GM18499 (cell line): ENCODE measurements around the gene HYCC1.

Experiments used
- ATAC-seq: cut with Tn5 transposase; IDR thresholded peaks from one replicate; pipeline ENCODE4 v1.9.1; 2021; ENCODE audit warnings: moderate number of reproducible peaks; ENCODE audit not compliant: insufficient read depth, unreplicated experiment

Gene HYCC1

GRCh38 chr7:23017309-23017708, 3.4 kb upstream of the HYCC1 start:
- no peak for ATAC-seq

DNA sequence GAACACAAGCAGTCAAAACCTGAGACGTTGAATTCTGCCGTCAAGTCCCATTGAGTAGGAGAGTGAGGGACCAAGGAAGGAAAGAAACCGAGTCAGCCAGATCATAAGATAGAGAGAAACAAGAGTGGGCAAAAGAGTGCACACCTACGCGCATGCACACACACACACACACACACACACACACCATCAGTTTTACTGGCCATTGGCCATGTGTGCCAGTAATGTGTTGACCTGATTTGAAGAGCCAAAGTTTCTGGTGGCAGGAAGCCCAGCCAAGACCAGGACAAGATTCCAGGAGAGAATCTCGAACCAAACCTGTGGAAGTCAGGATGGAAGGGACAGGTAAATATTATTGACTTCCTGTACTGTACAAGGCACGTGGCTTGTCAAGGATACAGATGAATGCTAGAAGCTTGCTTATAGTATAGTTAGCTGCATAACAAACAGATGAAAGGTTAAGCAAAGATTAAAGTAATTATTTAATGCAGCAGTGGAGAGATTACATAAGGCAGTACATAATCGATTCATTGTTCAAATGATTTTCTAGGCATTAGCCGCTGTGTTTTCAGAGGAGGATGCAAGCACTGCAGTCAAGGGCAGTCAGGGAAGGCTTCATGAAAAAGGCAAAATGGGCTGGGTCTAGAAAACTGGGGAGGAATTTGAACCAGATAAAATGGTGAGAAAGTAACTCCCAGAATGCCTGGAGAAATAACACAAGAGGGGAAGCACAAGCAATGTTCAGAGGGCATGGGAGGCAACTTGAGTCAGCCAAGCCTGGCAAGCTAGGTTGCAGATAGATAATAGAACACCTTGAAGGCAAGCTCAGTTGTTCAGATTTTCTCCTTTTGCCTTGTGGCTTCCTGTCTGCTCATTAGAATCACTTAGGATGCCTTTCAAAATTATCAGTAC, 2.7 kb upstream of the HYCC1 start:
- no peak for ATAC-seq

DNA sequence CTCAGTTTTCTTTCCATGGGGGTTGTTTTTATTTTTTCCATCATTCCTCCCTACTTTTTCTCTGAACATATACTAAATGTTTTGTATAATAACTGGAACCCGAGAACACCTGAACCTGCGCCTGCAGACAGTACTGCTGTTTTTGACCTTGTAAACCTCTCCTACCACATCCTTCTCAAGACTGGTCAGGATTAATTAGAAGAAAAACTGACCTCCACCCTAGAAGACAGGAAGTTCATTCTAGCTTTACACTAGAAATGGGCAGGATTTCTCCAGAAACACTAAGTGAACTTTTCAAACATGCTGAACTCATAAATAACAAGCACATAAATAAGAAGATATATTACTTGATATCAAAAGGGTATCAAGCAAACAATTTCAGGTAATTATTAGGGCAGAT, 751 bp upstream of the HYCC1 start:
- ATAC-seq = no peak

DNA sequence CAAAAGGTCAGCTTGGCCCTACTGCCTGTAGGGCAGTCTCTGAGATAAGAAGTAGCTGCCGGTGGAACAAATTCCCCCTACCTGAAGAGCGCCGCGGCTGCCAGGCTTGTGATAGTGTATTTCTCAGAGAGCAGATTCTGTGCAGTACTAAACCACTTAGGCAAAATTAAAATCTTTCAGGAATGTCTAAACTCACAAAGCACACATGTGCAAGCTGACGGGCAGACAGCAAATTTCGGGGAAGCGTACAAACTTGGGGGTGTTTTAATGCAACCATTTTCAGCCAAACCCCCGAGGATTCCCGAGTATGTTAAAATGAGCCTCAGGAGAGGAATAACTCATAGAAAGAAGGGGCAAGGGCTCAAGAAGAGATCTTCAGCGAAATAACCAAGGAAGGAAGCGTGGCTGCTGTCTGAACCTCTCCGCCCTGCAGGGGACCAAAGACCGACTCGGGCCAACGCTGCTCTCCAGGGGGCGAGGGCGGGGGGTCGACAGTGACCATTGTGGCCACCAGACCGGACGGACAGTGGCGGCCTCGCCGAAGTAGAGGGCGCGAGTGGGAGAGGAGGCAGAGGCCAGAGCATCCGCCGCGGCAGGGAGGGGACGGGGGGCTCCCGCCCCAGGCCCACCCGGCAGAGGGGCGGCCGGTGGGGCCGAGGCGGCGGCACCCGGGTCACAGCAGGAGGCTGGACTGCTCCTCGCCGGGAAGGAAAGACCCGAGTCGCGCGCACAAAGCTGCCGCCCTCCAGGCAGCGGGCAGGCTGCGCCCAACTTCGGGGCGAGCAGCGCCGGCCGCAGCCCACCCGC, 819 bp downstream of the HYCC1 start:
- ATAC-seq = no peak

- ATAC-seq = no peak
These were observed 1.7 kb downstream of the HYCC1 start for GRCh38 chr7:23012186-23012585.

- no peak for ATAC-seq
These were observed 2.6 kb downstream of the HYCC1 start for GRCh38 chr7:23011222-23011924.

- ATAC-seq = no peak
These were observed 4.6 kb downstream of the HYCC1 start for GRCh38 chr7:23009303-23009702.

DNA sequence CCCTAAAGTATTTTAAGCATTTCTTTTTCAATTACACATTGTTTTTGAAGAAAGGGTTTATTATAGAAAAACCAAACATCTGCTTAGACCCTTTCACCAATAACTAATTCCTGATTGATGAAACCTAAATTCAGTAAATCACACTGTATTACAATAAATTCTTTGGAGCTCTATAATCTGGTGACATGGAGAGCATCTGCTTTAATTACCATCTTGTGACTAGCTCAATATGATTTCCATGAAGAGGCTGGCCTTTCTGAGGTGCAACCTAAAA, 9.7 kb downstream of the HYCC1 start:
- ATAC-seq = no peak

GRCh38 chr7:23003505-23004246, 10.3 kb downstream of the HYCC1 start:
- ATAC-seq = no peak

- no peak for ATAC-seq
These were observed 11.2 kb downstream of the HYCC1 start for GRCh38 chr7:23002698-23003097.

- no peak for ATAC-seq
These were observed 12.3 kb downstream of the HYCC1 start for GRCh38 chr7:23001610-23002009.

- no peak for ATAC-seq
These were observed 13.2 kb downstream of the HYCC1 start for GRCh38 chr7:23000597-23001360.

DNA sequence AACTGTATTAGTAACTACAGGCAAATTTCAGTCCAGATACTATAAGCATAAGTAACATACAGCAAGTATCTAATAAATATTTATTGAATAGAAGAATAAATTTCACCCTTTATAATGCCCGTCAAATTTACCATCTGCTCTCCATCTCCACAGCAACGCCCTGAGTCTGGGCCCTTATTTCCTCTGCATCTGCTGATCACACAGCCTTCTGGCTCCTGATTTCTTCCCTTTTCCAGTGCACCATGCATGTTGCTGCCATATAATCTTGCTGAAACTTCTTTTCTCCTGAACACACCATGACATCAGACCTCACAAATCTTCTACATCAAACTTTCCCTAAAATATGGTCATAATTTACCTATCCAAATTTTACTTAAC, 15.4 kb downstream of the HYCC1 start:
- no peak for ATAC-seq

DNA sequence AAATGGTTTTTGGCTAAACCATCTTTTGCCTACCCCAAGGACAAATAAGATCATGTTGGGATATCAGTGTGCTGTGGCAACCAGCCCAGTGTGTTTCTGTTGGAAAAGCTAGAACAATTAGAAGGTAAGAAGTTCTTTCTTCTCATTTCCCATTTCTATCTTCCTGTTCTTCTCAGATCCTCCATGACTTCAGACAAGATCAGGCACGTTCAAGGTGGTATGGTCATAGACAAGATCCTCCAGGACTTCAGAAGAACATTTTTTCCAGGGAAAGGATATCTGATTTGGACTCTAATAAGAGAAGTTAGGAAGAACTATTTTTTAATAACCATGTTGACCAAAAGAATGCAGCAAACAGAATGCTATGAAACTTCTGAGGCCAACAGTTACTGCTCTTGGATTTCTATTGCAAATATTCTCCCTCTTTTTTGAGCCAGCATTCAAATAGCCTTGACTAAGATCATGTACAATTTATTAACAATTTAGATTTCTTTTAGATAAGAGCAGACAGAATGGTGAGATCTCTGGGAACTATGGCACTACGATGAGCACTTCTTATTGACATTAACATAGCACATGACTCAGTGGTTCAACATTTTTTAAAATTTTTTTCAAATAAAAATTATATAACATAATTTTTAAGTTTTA, 15.9 kb downstream of the HYCC1 start:
- no peak for ATAC-seq

GRCh38 chr7:22996470-22996869, 17.5 kb downstream of the HYCC1 start:
- no peak for ATAC-seq

- ATAC-seq = no peak
These were observed 18.9 kb downstream of the HYCC1 start for GRCh38 chr7:22995011-22995410.

DNA sequence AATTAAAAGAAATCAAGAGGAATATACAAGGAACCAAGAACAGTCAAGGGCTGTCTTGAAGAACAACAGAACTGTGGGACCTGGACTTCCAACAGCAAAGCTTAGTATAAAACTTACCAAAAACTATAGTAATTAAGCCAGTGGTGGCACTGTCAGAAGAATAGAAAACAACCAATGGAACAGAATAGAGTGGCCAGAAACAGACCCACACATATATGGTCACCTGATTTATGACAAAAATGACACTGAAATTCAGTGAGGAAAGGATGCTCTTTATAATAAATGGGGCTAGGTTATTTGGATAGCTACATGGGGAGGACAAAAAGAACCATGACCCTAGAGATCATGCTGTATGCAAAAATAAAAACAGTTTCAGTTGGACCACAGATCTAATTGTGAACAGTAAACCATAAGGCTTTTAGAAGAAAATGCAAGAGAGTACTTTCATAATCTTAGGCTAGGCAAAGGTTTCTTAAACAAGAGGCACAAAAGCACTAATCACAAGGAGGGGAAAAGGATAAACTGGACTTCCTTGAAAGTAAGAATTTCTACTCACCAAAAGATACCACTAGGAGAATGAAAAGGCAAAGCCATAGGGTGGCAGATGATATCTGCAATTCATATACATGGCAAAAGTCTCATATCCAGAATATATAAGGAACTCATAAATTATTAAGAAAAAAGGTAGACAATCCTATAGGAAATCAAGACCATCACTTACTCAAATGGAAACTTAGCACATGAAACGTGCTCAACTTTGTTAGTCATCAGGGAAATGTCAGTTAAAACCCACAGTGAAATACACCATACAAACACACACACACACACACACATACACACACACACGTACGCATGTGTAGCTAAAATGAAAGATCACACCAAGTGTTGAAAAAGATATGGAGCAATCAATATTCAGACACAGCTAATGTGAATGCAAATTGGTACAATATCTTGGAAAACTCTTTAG, 20.8 kb downstream of the HYCC1 start:
- peak; percentile 80 for ATAC-seq

GRCh38 chr7:22990588-22990949, 23.4 kb downstream of the HYCC1 start:
- ATAC-seq = no peak
